Measurements from ENCODE around the gene TOGARAM1. TPM values are rescaled to one million over a fixed set of nuclear protein-coding genes. Genes with fewer than 3 reads are reported as not detected.

Gene TOGARAM1
- total RNA-seq, 1 experiment from 2014 or later = 12.9 TPM

- H3K4me2 ChIP-seq = peak overlapping the region; percentile 94
- no peaks in the 10 kb centered on the region for H3K27me3 ChIP-seq (ENCODE audit: insufficient read depth, low read depth)
- POLR2A ChIA-PET (ENCODE audit: unreplicated experiment) = interaction anchor here (0.6 kb wide), 1 partner anchor 123 kb away, joined by 3 read pairs; no protein-coding TSS in a partner anchor
- peaks cover 40% of the 10 kb centered on the region for H4K20me1 ChIP-seq (ENCODE audit: insufficient read depth)
- intact Hi-C loops (cut with micrococcal nuclease; ENCODE audit: unreplicated experiment) = loop anchor here (1.0 kb wide), 1 partner anchor 124 kb away; the partner anchor contains the start of gene KLHL28
- no peaks in the 10 kb centered on the region for H3K9me3 ChIP-seq (ENCODE audit: insufficient read depth, low read depth)
- peaks cover 37% of the 10 kb centered on the region for H3K4me1 ChIP-seq (replicated peaks; ENCODE audit: insufficient read depth)
- peak overlapping the region; percentile 80 for H3K4me3 ChIP-seq
- H3K9me2 ChIP-seq (ENCODE audit: insufficient read depth) = no peaks in the 10 kb centered on the region
- peaks cover 5% of the 10 kb centered on the region; the same call in 1 of the 2 replicates for H3F3A ChIP-seq (ENCODE audit: insufficient read depth, low read depth)
- peaks cover under 1% of the 10 kb centered on the region; the same call in 1 of the 2 replicates for H3K36me3 ChIP-seq (ENCODE audit: low read depth)
- H2AFZ ChIP-seq = peak overlapping the region; percentile 82
- peaks cover 60% of the 10 kb centered on the region for H3K79me2 ChIP-seq (ENCODE audit: low read depth)
- CTCF ChIA-PET = interaction anchor here (0.7 kb wide), 1 partner anchor 1895 kb away, joined by 11 read pairs; no protein-coding TSS in a partner anchor
- DNase-seq = no peak
- no TSS peak for BruUV-seq (replicated peaks)
- TF ChIP-seq EZH2 (IDR thresholded peaks at IDR 0.05; ENCODE audit: low read depth) (no peak), CTCF (conservative IDR thresholded peaks at IDR 0.05) (no peak)
- H3K27ac ChIP-seq = peak overlapping the region; percentile 60
Observed at GRCh38 chr14:45084946-45085346, 123.0 kb downstream of the TOGARAM1 start.

GRCh38 chr14:45089813-45090212 is 127.8 kb downstream of the TOGARAM1 start:
- 0 out of 2 replicates have a peak overlapping the region, but pooled peaks have one; percentile 7 for H3K4me2 ChIP-seq
- no peaks in the 10 kb centered on the region for H3K9me2 ChIP-seq (ENCODE audit: insufficient read depth)
- DNase-seq = no peak
- peak overlapping the region; percentile 37 for H3K27ac ChIP-seq
- intact Hi-C loops (cut with micrococcal nuclease; ENCODE audit: unreplicated experiment) = no loop called here
- BruUV-seq (replicated peaks) = no TSS peak
- POLR2A ChIA-PET (ENCODE audit: unreplicated experiment) = interaction anchor here (0.6 to 0.9 kb wide), 3 partner anchors 128 to 1600 kb away, joined by 4 to 11 read pairs (median 4); partner anchors contain the start of genes KLHL28 and TOGARAM1
- CTCF ChIA-PET = no interaction called here
- H3F3A ChIP-seq (ENCODE audit: insufficient read depth, low read depth) = peaks cover 5% of the 10 kb centered on the region; the same call in 1 of the 2 replicates
- no peaks in the 10 kb centered on the region; the same call in 1 of the 2 replicates for H3K9me3 ChIP-seq (ENCODE audit: insufficient read depth, low read depth)
- no peaks in the 10 kb centered on the region for H3K27me3 ChIP-seq (ENCODE audit: insufficient read depth, low read depth)
- H3K36me3 ChIP-seq (ENCODE audit: low read depth) = peaks cover 15% of the 10 kb centered on the region; the same call in 1 of the 2 replicates
- peaks cover 60% of the 10 kb centered on the region for H4K20me1 ChIP-seq (ENCODE audit: insufficient read depth)
- TF ChIP-seq EZH2 (IDR thresholded peaks at IDR 0.05; ENCODE audit: low read depth) (no peak), CTCF (conservative IDR thresholded peaks at IDR 0.05) (no peak)
- no peak overlapping the region for H3K4me3 ChIP-seq
- H3K79me2 ChIP-seq (ENCODE audit: low read depth) = peaks cover 93% of the 10 kb centered on the region
- H3K4me1 ChIP-seq (replicated peaks; ENCODE audit: insufficient read depth) = peaks cover 37% of the 10 kb centered on the region
- no peak overlapping the region for H2AFZ ChIP-seq

- CTCF ChIA-PET = no interaction called here
- Histone ChIP-seq H3K4me2 (no peak overlapping the region), H3K79me2 (ENCODE audit: low read depth) (peaks cover 82% of the 10 kb centered on the region), H3K36me3 (ENCODE audit: low read depth) (peaks cover 26% of the 10 kb centered on the region), H3K27ac (no peak overlapping the region), H3K4me1 (replicated peaks; ENCODE audit: insufficient read depth) (peaks cover 19% of the 10 kb centered on the region), H2AFZ (no peak overlapping the region), H3F3A (ENCODE audit: insufficient read depth, low read depth) (peaks cover 3% of the 10 kb centered on the region; the same call in 1 of the 2 replicates), H3K9me3 (ENCODE audit: insufficient read depth, low read depth) (no peaks in the 10 kb centered on the region; the same call in 1 of the 2 replicates), H3K4me3 (no peak overlapping the region), H4K20me1 (ENCODE audit: insufficient read depth) (peaks cover 41% of the 10 kb centered on the region), H3K27me3 (ENCODE audit: insufficient read depth, low read depth) (no peaks in the 10 kb centered on the region), H3K9me2 (ENCODE audit: insufficient read depth) (no peaks in the 10 kb centered on the region)
- TF ChIP-seq EZH2 (IDR thresholded peaks at IDR 0.05; ENCODE audit: low read depth) (no peak), CTCF (conservative IDR thresholded peaks at IDR 0.05) (no peak)
- POLR2A ChIA-PET (ENCODE audit: unreplicated experiment) = no interaction called here
- BruUV-seq (replicated peaks) = no TSS peak
- intact Hi-C loops (cut with micrococcal nuclease; ENCODE audit: unreplicated experiment) = no loop called here
- no peak for DNase-seq
Observed at GRCh38 chr14:45091710-45092109, 129.7 kb downstream of the TOGARAM1 start.

All from PC-9 (cell line).